ENCODE results near the gene CFTR.

CFTR gene

GRCh38 chr7:117588352-117588794 is 108.5 kb downstream of the CFTR start:
- DNase-seq (ENCODE audit: low read depth in 2 of 2): no peak

DNA sequence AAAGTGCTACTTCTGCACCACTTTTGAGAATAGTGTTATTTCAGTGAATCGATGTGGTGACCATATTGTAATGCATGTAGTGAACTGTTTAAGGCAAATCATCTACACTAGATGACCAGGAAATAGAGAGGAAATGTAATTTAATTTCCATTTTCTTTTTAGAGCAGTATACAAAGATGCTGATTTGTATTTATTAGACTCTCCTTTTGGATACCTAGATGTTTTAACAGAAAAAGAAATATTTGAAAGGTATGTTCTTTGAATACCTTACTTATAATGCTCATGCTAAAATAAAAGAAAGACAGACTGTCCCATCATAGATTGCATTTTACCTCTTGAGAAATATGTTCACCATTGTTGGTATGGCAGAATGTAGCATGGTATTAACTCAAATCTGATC is 110.4 kb downstream of the CFTR start:
- DNase-seq (ENCODE audit: low read depth in 2 of 2): no peak

GRCh38 chr7:117592011-117592635 is 112.3 kb downstream of the CFTR start:
- no peak for DNase-seq (ENCODE audit: low read depth in 2 of 2)

DNA sequence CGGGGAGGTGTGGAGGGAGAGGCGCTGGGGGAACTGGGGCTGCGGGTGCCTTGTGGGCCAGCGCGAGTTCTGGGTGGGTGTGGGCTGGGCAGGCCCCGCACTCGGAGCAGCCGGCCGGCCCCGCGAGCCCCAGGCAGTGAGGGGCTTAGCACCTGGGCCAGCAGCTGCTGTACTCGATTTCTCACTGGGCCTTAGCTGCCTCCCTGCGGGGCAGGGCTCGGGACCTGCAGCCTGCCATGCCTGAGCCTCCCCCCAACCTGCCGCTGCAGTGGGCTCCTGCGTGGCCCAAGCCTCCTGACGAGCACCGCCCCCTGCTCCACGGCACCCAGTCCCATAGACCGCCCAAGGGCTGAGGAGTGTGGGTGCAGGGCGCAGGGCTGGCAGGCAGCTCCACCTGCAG is 116.3 kb downstream of the CFTR start:
- DNase-seq (ENCODE audit: low read depth in 2 of 2): no peak

DNA sequence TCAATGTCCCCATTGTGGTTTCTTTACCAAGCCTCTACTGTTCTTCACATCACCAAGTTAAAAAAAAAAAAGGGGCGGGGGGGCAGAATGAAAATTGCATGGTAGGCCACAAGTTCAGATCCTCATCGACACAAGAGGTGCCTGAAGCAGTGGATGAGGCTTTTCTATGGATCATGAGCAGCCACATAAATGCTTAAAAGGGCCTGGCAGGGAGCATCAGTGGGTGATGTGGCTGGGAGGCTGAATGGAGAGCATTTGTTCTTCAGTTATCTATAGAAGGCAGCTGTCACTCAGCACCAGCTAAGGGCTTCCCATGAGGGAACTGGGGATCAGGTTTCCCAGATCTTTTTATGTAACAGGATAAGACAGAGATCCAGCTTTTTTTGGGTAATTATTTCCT is 117.9 kb downstream of the CFTR start:
- DNase-seq (ENCODE audit: low read depth in 2 of 2): no peak

GRCh38 chr7:117600911-117601310 is 121.1 kb downstream of the CFTR start:
- DNase-seq (ENCODE audit: low read depth in 2 of 2): no peak

DNA sequence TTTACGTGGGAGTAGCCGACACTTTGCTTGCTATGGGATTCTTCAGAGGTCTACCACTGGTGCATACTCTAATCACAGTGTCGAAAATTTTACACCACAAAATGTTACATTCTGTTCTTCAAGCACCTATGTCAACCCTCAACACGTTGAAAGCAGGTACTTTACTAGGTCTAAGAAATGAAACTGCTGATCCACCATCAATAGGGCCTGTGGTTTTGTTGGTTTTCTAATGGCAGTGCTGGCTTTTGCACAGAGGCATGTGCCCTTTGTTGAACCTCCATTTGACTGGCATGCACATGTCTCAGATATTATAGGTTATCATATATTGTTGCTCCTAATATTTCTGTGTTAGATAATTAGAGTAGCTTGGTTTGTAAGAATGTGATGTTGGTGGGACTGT is 123.8 kb downstream of the CFTR start:
- no peak for DNase-seq (ENCODE audit: low read depth in 2 of 2)

DNA sequence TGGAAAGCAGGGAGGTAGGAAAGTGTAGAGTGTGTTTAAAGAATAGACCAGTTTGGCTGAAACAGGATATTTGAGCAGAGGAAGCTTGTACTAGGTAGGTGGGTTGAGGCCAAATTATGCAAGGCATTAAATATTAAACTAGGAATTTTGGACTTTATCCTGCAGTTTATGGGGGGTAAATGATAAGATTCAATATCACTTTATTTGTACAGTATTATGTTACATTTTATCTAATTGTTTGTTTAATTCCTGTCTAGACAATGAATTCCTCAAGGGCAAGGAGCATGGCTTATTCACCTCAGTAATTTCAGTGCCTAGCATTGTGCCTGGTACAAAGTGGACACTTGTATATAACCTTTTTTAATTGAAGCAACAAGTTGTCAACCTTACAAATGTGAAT is 125.9 kb downstream of the CFTR start:
- DNase-seq (ENCODE audit: low read depth in 2 of 2): no peak

DNA sequence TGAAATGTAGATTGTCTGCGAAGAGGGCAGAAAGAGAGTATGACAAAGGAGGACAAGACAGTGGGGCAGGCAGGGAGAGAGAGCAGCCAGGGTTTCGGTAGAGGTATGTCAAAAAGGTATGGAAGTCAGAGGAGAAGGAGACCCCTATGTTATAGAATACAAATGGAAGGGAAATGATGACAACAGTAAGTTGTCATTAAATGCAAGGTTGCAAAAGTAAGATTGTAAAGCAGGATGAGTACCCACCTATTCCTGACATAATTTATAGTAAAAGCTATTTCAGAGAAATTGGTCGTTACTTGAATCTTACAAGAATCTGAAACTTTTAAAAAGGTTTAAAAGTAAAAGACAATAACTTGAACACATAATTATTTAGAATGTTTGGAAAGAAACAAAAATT is 126.3 kb downstream of the CFTR start:
- no peak for DNase-seq (ENCODE audit: low read depth in 2 of 2)

GRCh38 chr7:117610396-117610795 is 130.6 kb downstream of the CFTR start:
- no peak for DNase-seq (ENCODE audit: low read depth in 2 of 2)

- DNase-seq (ENCODE audit: low read depth in 2 of 2): no peak
Observed at GRCh38 chr7:117612637-117613036, 132.8 kb downstream of the CFTR start.

GRCh38 chr7:117616694-117617093 is 136.9 kb downstream of the CFTR start:
- DNase-seq (ENCODE audit: low read depth in 2 of 2): no peak

DNA sequence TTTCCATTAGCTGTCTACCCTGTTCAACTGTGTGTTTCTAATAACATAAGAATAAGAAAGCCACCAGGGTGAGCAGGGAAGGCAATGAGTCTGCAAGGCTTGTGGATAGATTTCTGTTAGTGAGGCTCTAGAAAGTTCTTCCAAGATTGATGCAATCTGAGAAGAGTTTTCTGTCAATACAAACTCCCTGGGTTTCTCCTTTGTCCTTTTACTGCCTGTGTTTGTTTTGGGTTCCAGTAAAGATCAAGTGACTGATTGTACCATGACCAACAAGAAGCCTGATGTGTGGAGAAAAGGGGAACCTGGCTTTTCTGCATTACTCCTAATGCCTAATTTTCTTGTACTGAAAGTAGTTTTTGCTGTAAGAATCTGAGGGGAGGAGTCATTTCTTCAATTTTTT is 139.9 kb downstream of the CFTR start:
- DNase-seq (ENCODE audit: low read depth in 2 of 2): no peak

GRCh38 chr7:117621075-117621618 is 141.3 kb downstream of the CFTR start:
- no peak for DNase-seq (ENCODE audit: low read depth in 2 of 2)

- DNase-seq (ENCODE audit: low read depth in 2 of 2): no peak
Observed at GRCh38 chr7:117623606-117624005, 143.8 kb downstream of the CFTR start.

- no peak for DNase-seq (ENCODE audit: low read depth in 2 of 2)
Observed at GRCh38 chr7:117630501-117630900, 150.7 kb downstream of the CFTR start.

- DNase-seq (ENCODE audit: low read depth in 2 of 2): no peak
Observed at GRCh38 chr7:117630907-117631564, 151.2 kb downstream of the CFTR start.

DNA sequence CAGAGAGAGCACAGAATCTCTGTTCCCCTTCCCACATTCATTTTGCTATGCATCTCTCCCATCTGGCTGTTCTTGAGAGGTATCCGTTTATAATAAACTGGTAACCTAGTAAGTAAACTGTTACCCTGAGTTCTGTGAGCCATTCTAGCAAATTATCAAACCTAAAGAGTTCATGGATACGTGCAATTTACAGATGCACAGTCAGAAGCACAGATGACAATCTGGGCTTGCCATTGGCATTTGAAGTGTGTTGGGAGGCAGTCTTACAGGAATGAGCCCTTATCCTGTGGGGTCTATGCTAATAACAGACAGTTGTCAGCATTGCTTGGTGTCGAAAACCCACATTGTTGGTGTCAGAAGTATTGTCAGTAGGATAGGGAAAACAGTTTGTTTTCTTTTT is 151.8 kb downstream of the CFTR start:
- no peak for DNase-seq (ENCODE audit: low read depth in 2 of 2)

DNA sequence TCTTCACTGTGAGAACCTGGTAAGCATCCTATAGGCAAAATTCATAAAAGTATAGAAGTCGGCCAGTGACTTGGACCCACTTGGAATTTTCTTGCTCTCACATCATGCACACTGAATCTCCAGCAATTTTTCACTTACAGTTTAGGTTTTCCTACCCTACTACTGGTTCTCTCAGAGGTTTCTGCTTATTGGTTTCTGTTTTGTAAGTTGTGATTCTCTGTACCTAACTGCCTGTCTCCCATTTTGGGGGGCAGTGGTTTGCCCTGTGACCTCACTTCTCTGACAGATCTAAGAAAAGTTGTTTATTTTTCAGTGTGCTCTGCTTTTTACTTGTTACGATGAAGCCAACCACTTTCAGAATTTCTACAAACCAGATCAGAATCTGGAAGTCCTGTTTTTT is 158.1 kb downstream of the CFTR start:
- DNase-seq (ENCODE audit: low read depth in 2 of 2): no peak

- no peak for DNase-seq (ENCODE audit: low read depth in 2 of 2)
Observed at GRCh38 chr7:117639966-117640365, 160.1 kb downstream of the CFTR start.

DNA sequence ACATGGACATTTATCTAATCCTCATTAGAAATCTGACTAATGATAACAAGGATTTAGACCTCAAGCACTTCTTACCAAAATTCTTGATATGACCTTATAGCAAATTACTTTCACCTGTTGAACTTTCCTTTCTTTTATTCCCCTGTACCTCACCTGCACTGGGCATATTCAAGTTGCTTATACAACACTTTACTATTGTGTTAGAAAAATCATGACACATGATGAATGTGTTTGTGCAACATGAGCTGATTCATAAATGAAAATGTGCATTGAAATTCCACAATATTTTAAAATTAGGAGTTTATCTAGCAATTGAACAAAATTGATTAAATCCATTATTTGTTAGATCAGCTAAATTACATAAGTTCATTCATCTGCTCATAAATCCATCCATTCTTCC is 160.6 kb downstream of the CFTR start:
- no peak for DNase-seq (ENCODE audit: low read depth in 2 of 2)

- no peak for DNase-seq (ENCODE audit: low read depth in 2 of 2)
Observed at GRCh38 chr7:117645481-117646165, 165.8 kb downstream of the CFTR start.

Measured in stimulated activated CD4-positive, alpha-beta T cell treated with anti-CD3 and anti-CD28 coated beads, Interleukin-1b, Interleukin-23, amount 100 ng/mL, for 1 hour (primary cell).